ENCODE results near the gene CELF1.

DNA sequence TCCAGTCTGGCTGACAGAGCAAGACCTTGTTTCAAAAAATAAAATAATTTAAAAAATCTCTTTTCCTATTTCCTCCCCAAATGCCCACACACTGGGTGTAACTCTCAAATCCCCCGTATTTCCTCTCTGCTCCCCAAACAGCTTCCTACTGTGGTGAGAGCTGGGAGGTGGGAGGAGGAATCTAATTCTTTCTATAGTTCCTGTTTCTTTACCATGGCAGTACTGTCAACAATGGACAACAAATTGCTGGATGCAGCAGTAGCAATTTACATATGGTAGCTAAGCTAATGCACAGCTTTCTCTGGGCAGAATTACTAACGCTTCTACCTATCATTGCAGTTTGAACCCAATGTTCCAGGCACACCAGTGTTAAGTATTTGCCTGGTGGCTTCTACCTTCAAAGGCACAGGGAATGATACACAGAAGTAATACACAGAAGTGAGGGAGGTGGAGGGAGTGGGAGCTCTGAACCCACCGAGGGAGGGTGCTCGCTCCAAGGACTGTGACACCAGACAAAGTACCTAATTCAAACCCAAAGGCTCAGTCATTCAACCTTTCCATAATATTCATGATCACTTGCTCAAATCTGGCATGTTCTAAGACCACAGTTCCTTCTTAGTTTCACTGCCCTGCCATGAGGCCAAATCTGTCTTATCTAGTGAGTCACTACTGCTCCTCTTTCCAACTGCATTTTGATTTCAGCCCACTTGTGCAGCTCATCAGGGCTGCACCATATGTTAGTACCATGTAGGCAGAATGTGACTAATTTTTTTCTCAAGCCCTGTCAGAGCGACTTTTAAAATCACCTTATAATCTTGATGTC, 37.9 kb downstream of the CELF1 start:
- TF ChIP-seq FOXA3 (CRISPR knock-in tag; conservative IDR thresholded peaks at IDR 0.05 in 1 of 2, IDR thresholded peaks at IDR 0.05 in 1 of 2) (no peak), CCNT2 (IDR thresholded peaks at IDR 0.05; ENCODE audit: borderline replicate concordance, extremely low read depth, insufficient read length, low read depth, low read length) (no peak), ZNF316 (IDR thresholded peaks at IDR 0.05) (no peak), ESRRA (IDR thresholded peaks at IDR 0.05; ENCODE audit: borderline replicate concordance, low read depth) (no peak), TCFL5 (CRISPR knock-in tag; conservative IDR thresholded peaks at IDR 0.05) (no peak), SMARCC2 (IDR thresholded peaks at IDR 0.05; ENCODE audit: low read depth) (0 out of 2 replicates have a peak, but pooled peaks have one; percentile 29), POLR2AphosphoS5 (IDR thresholded peaks at IDR 0.05; ENCODE audit: control insufficient read depth, insufficient read depth, low read depth, low read length) (no peak)
- TF ChIP-seq, protein P1, sequence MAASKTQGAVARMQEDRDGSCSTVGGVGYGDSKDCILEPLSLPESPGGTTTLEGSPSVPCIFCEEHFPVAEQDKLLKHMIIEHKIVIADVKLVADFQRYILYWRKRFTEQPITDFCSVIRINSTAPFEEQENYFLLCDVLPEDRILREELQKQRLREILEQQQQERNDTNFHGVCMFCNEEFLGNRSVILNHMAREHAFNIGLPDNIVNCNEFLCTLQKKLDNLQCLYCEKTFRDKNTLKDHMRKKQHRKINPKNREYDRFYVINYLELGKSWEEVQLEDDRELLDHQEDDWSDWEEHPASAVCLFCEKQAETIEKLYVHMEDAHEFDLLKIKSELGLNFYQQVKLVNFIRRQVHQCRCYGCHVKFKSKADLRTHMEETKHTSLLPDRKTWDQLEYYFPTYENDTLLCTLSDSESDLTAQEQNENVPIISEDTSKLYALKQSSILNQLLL (CRISPR knock-in tag; IDR thresholded peaks at IDR 0.05; ENCODE audit: borderline replicate concordance): no peak
- TF ChIP-seq, protein P2, sequence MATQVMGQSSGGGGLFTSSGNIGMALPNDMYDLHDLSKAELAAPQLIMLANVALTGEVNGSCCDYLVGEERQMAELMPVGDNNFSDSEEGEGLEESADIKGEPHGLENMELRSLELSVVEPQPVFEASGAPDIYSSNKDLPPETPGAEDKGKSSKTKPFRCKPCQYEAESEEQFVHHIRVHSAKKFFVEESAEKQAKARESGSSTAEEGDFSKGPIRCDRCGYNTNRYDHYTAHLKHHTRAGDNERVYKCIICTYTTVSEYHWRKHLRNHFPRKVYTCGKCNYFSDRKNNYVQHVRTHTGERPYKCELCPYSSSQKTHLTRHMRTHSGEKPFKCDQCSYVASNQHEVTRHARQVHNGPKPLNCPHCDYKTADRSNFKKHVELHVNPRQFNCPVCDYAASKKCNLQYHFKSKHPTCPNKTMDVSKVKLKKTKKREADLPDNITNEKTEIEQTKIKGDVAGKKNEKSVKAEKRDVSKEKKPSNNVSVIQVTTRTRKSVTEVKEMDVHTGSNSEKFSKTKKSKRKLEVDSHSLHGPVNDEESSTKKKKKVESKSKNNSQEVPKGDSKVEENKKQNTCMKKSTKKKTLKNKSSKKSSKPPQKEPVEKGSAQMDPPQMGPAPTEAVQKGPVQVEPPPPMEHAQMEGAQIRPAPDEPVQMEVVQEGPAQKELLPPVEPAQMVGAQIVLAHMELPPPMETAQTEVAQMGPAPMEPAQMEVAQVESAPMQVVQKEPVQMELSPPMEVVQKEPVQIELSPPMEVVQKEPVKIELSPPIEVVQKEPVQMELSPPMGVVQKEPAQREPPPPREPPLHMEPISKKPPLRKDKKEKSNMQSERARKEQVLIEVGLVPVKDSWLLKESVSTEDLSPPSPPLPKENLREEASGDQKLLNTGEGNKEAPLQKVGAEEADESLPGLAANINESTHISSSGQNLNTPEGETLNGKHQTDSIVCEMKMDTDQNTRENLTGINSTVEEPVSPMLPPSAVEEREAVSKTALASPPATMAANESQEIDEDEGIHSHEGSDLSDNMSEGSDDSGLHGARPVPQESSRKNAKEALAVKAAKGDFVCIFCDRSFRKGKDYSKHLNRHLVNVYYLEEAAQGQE (IDR thresholded peaks at IDR 0.05; ENCODE audit: borderline replicate concordance): no peak
- TF ChIP-seq, protein P2 (CRISPR knock-in tag; IDR thresholded peaks at IDR 0.05; ENCODE audit: low read depth): no peak
- TF ChIP-seq, protein P3, sequence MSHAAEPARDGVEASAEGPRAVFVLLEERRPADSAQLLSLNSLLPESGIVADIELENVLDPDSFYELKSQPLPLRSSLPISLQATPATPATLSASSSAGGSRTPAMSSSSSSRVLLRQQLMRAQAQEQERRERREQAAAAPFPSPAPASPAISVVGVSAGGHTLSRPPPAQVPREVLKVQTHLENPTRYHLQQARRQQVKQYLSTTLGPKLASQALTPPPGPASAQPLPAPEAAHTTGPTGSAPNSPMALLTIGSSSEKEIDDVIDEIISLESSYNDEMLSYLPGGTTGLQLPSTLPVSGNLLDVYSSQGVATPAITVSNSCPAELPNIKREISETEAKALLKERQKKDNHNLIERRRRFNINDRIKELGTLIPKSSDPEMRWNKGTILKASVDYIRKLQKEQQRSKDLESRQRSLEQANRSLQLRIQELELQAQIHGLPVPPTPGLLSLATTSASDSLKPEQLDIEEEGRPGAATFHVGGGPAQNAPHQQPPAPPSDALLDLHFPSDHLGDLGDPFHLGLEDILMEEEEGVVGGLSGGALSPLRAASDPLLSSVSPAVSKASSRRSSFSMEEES (CRISPR knock-in tag; IDR thresholded peaks at IDR 0.05): no peak
